ENCODE measurements around the gene CMTM6. TPM values are rescaled to one million over a fixed set of nuclear protein-coding genes. Genes with fewer than 3 reads are reported as not detected.
"Not testable (repeated sequence)": the region's sequence is repeated elsewhere in the genome, so short reads cannot be mapped to it uniquely, and the experiment has no call there.

The CMTM6 gene
- total and polyA plus RNA-seq, 5 donors, result 10.6 to 21.6 (median 14.4) TPM

GRCh38 chr3:32522682-32523081, 20.0 kb upstream of the CMTM6 start:
- Histone ChIP-seq H3K4me3 (ENCODE audit: low read length) (no peak overlapping the region), H3K27ac (ENCODE audit: low read length) (no peak overlapping the region), H3K4me1 (ENCODE audit: control insufficient read depth, insufficient read depth, low read length) (no peaks in the 10 kb centered on the region), H3K9me3 (ENCODE audit: control insufficient read depth, low read length) (no peaks in the 10 kb centered on the region), H3K27me3 (ENCODE audit: control insufficient read depth, insufficient read depth) (no peaks in the 10 kb centered on the region)
- ATAC-seq (peak in 1 of 2 donors; percentile 37), DNase-seq (no peak)
- 56% methylated on average over 7 of the region's 7 CpGs for WGBS
- intact Hi-C loops (cut with DNase I), result no loop called here

GRCh38 chr3:32518921-32519320, 16.3 kb upstream of the CMTM6 start:
- H3K27me3 ChIP-seq (ENCODE audit: control insufficient read depth, insufficient read depth); H3K9me3 ChIP-seq (ENCODE audit: control insufficient read depth, low read length); H3K4me3 ChIP-seq (ENCODE audit: low read length); ATAC-seq; H3K27ac ChIP-seq (ENCODE audit: low read length); H3K4me1 ChIP-seq (ENCODE audit: control insufficient read depth, insufficient read depth, low read length); intact Hi-C loops (cut with DNase I); DNase-seq: not testable (repeated sequence)
- WGBS, result 99% methylated on average over 5 of the region's 5 CpGs

- H3K4me3 ChIP-seq (ENCODE audit: low read length); H3K9me3 ChIP-seq (ENCODE audit: control insufficient read depth, low read length); ATAC-seq; H3K4me1 ChIP-seq (ENCODE audit: control insufficient read depth, insufficient read depth, low read length); intact Hi-C loops (cut with DNase I); DNase-seq; H3K27ac ChIP-seq (ENCODE audit: low read length); H3K27me3 ChIP-seq (ENCODE audit: control insufficient read depth, insufficient read depth): not testable (repeated sequence)
- 85% methylated on average over 9 of the region's 9 CpGs for WGBS
Measured at GRCh38 chr3:32516751-32517150, 14.1 kb upstream of the CMTM6 start.

- 81% methylated on average over 2 of the region's 2 CpGs for WGBS
- no peaks in the 10 kb centered on the region for H3K9me3 ChIP-seq (ENCODE audit: control insufficient read depth, low read length)
- H3K27ac ChIP-seq (ENCODE audit: low read length), result no peak overlapping the region
- intact Hi-C loops (cut with DNase I), result loop anchor here in 3 of 4 donors (2.0 to 5.0 kb wide), 3 partner anchors 151 to 156 kb away; no protein-coding TSS in a partner anchor
- H3K4me1 ChIP-seq (ENCODE audit: control insufficient read depth, insufficient read depth, low read length), result no peaks in the 10 kb centered on the region
- ATAC-seq (no peak), DNase-seq (no peak)
- no peak overlapping the region for H3K4me3 ChIP-seq (ENCODE audit: low read length)
- H3K27me3 ChIP-seq (ENCODE audit: control insufficient read depth, insufficient read depth), result no peaks in the 10 kb centered on the region
Measured at GRCh38 chr3:32511005-32511404, 8.4 kb upstream of the CMTM6 start.

GRCh38 chr3:32510075-32510724, 7.5 kb upstream of the CMTM6 start:
- Histone ChIP-seq H3K9me3 (ENCODE audit: control insufficient read depth, low read length) (no peaks in the 10 kb centered on the region), H3K27ac (ENCODE audit: low read length) (no peak overlapping the region), H3K27me3 (ENCODE audit: control insufficient read depth, insufficient read depth) (no peaks in the 10 kb centered on the region), H3K4me3 (ENCODE audit: low read length) (no peak overlapping the region), H3K4me1 (ENCODE audit: control insufficient read depth, insufficient read depth, low read length) (no peaks in the 10 kb centered on the region)
- intact Hi-C loops (cut with DNase I), result loop anchor here in 3 of 4 donors (2.0 to 5.0 kb wide), 3 partner anchors 152 to 157 kb away; no protein-coding TSS in a partner anchor
- peak; percentile 93 to 95 for ATAC-seq
- 26% methylated on average over 3 of the region's 3 CpGs for WGBS
- DNase-seq, result peak; percentile 54 to 72 (median 69)

- no peaks in the 10 kb centered on the region for H3K9me3 ChIP-seq (ENCODE audit: control insufficient read depth, low read length)
- H3K27ac ChIP-seq (ENCODE audit: low read length), result no peak overlapping the region
- H3K27me3 ChIP-seq (ENCODE audit: control insufficient read depth, insufficient read depth), result no peaks in the 10 kb centered on the region
- DNase-seq (no peak), ATAC-seq (no peak)
- no peak overlapping the region for H3K4me3 ChIP-seq (ENCODE audit: low read length)
- WGBS, result 72% methylated on average over 7 of the region's 7 CpGs
- intact Hi-C loops (cut with DNase I), result loop anchor here in 2 of 4 donors (5.0 to 10.0 kb wide), 2 partner anchors 66 to 159 kb away; partner anchors contain the start of gene DYNC1LI1 (in 1 of the 2)
- no peaks in the 10 kb centered on the region for H3K4me1 ChIP-seq (ENCODE audit: control insufficient read depth, insufficient read depth, low read length)
Measured at GRCh38 chr3:32508711-32509110, 6.1 kb upstream of the CMTM6 start.

GRCh38 chr3:32506466-32506865, 3.8 kb upstream of the CMTM6 start:
- Histone ChIP-seq H3K4me1 (ENCODE audit: control insufficient read depth, insufficient read depth, low read length) (no peaks in the 10 kb centered on the region), H3K9me3 (ENCODE audit: control insufficient read depth, low read length) (no peaks in the 10 kb centered on the region), H3K27ac (ENCODE audit: low read length) (no peak overlapping the region), H3K27me3 (ENCODE audit: control insufficient read depth, insufficient read depth) (no peaks in the 10 kb centered on the region), H3K4me3 (ENCODE audit: low read length) (no peak overlapping the region)
- ATAC-seq (no peak), DNase-seq (no peak)
- intact Hi-C loops (cut with DNase I), result loop anchor here in 2 of 4 donors (5.0 to 10.0 kb wide), 2 partner anchors 68 to 161 kb away; partner anchors contain the start of gene DYNC1LI1 (in 1 of the 2)
- WGBS, result 68% methylated on average over 4 of the region's 4 CpGs

GRCh38 chr3:32502946-32503286, 264 bp upstream of the CMTM6 start:
- Histone ChIP-seq H3K4me3 (ENCODE audit: low read length) (peak overlapping the region; percentile 77), H3K9me3 (ENCODE audit: control insufficient read depth, low read length) (no peaks in the 10 kb centered on the region), H3K4me1 (ENCODE audit: control insufficient read depth, insufficient read depth, low read length) (peaks cover 3% of the 10 kb centered on the region), H3K27me3 (ENCODE audit: control insufficient read depth, insufficient read depth) (no peaks in the 10 kb centered on the region), H3K27ac (ENCODE audit: low read length) (peak overlapping the region; percentile 54)
- ATAC-seq (peak in 1 of 2 donors; percentile 14), DNase-seq (no peak)
- intact Hi-C loops (cut with DNase I), result loop anchor here in 1 of 4 donors (10.0 kb wide), 1 partner anchor 72 kb away; the partner anchor contains the start of gene DYNC1LI1
- WGBS, result under 1% methylated on average over 6 of the region's 6 CpGs

GRCh38 chr3:32501783-32502117, 902 bp downstream of the CMTM6 start:
- DNase-seq, result no peak
- H3K9me3 ChIP-seq (ENCODE audit: control insufficient read depth, low read length), result no peaks in the 10 kb centered on the region
- peak overlapping the region; percentile 77 for H3K4me3 ChIP-seq (ENCODE audit: low read length)
- no peaks in the 10 kb centered on the region for H3K27me3 ChIP-seq (ENCODE audit: control insufficient read depth, insufficient read depth)
- no peak for ATAC-seq
- WGBS, result 5% methylated on average over 4 of the region's 4 CpGs
- intact Hi-C loops (cut with DNase I), result loop anchor here in 1 of 4 donors (10.0 kb wide), 1 partner anchor 73 kb away; the partner anchor contains the start of gene DYNC1LI1
- H3K4me1 ChIP-seq (ENCODE audit: control insufficient read depth, insufficient read depth, low read length), result peaks cover 4% of the 10 kb centered on the region
- H3K27ac ChIP-seq (ENCODE audit: low read length), result peak overlapping the region; percentile 89

- ATAC-seq, result no peak
- peak; percentile 37 to 69 (median 54) for DNase-seq
- no peaks in the 10 kb centered on the region for H3K27me3 ChIP-seq (ENCODE audit: control insufficient read depth, insufficient read depth)
- H3K4me3 ChIP-seq (ENCODE audit: low read length), result peak overlapping the region; percentile 77
- H3K27ac ChIP-seq (ENCODE audit: low read length), result peak overlapping the region; percentile 67
- 67% methylated on average over 25 of the region's 25 CpGs for WGBS
- no peaks in the 10 kb centered on the region for H3K9me3 ChIP-seq (ENCODE audit: control insufficient read depth, low read length)
- intact Hi-C loops (cut with DNase I), result loop anchor here in 1 of 4 donors (10.0 kb wide), 1 partner anchor 74 kb away; the partner anchor contains the start of gene DYNC1LI1
- H3K4me1 ChIP-seq (ENCODE audit: control insufficient read depth, insufficient read depth, low read length), result peaks cover 4% of the 10 kb centered on the region
Measured at GRCh38 chr3:32500880-32501782, 1.5 kb downstream of the CMTM6 start.

- DNase-seq, result no peak
- intact Hi-C loops (cut with DNase I), result loop anchor here in 1 of 4 donors (10.0 kb wide), 1 partner anchor 75 kb away; the partner anchor contains the start of gene DYNC1LI1
- Histone ChIP-seq H3K9me3 (ENCODE audit: control insufficient read depth, low read length) (no peaks in the 10 kb centered on the region), H3K4me3 (ENCODE audit: low read length) (no peak overlapping the region), H3K4me1 (ENCODE audit: control insufficient read depth, insufficient read depth, low read length) (peaks cover 4% of the 10 kb centered on the region), H3K27me3 (ENCODE audit: control insufficient read depth, insufficient read depth) (no peaks in the 10 kb centered on the region), H3K27ac (ENCODE audit: low read length) (no peak overlapping the region)
- ATAC-seq, result no peak
- WGBS, result 61% methylated on average over 2 of the region's 2 CpGs
Measured at GRCh38 chr3:32500231-32500630, 2.4 kb downstream of the CMTM6 start.

All from right cardiac atrium (tissue), 5 donors.